Fibroblast of mammary gland (primary cell): ENCODE results near the gene PELO.

Experiments
- DNase-seq: peaks from one replicate; pipeline ENCODE4 v3.0.0-alpha.2; 2010; ENCODE audit warnings: low read depth
- H3K4me3 ChIP-seq: 2 replicates; pipeline ENCODE4 v1.5.1; 2011; ENCODE audit warnings: low read depth, mild to moderate bottlenecking, low read length, moderate library complexity; ENCODE audit not compliant: control insufficient read depth
- TF ChIP-seq, protein P1 (sequence below): conservative IDR thresholded peaks from 2 replicates; pipeline ENCODE4 v1.5.1; 2011; ENCODE audit warnings: low read depth, low read length, inconsistent platforms; ENCODE audit not compliant: control insufficient read depth, insufficient read depth

The PELO gene

DNA sequence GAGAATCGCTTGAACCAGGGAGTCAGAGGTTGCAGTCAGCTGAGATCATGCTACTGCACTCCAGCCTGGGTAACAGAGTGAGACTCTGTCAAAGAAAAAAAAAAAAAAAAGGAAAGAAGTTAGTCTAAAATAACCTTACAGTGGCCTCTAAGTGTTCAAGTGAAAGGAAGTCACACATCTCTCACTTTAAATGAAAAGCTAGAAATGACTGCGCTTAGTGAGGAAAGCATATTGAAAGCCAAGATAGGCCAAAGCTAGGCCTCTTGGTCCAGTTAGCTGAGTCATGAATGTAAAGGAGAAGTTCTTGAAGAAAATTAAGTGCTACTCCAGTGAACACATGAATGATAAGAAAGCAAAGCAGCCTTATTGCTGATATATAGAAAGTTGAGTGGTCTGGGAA, 38.1 kb downstream of the PELO start:
- no peak overlapping the region for H3K4me3 ChIP-seq
- TF ChIP-seq, protein P1, sequence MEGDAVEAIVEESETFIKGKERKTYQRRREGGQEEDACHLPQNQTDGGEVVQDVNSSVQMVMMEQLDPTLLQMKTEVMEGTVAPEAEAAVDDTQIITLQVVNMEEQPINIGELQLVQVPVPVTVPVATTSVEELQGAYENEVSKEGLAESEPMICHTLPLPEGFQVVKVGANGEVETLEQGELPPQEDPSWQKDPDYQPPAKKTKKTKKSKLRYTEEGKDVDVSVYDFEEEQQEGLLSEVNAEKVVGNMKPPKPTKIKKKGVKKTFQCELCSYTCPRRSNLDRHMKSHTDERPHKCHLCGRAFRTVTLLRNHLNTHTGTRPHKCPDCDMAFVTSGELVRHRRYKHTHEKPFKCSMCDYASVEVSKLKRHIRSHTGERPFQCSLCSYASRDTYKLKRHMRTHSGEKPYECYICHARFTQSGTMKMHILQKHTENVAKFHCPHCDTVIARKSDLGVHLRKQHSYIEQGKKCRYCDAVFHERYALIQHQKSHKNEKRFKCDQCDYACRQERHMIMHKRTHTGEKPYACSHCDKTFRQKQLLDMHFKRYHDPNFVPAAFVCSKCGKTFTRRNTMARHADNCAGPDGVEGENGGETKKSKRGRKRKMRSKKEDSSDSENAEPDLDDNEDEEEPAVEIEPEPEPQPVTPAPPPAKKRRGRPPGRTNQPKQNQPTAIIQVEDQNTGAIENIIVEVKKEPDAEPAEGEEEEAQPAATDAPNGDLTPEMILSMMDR = no peak

DNA sequence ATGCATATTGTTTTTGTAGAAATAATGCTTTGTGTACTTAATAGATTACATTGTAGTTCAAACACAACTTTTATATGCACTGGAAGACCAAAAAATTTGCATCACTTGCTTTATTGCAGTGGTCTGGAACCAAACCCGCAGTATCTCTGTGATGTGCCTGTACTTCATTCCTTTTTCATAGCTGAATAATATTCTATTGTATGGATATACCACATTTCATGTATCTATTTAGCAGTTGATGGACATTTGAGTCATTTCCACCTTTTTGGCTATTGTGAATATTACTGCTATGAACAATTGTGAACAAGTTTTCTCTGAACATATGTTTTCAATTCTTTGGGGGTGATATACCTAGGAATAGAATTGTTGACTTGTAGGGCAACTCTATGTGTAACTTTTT, 40.1 kb downstream of the PELO start:
- DNase-seq = no peak
- H3K4me3 ChIP-seq = no peak overlapping the region
- TF ChIP-seq, protein P1 = no peak

More for the DNA sequence above, 38.1 kb downstream of the PELO start:
- DNase-seq = no peak

DNA sequence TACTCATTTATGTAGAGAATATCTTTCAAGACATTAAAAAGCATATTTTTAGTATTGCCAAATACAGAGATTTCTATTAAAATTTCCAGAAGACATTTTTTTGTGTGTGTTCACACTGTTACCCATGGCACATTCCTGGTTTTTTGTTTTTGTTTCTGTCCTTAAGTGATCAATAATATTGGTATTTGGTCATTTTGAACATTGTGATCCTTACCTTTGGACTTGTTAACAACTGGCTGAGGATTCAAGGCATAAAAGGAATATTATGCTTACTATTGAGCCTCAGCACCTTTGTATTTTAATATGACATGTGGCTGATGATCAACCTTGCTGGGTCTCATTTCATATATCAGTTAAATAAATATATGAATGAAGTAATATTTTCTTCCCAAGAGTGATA, 41.9 kb downstream of the PELO start:
- no peak overlapping the region for H3K4me3 ChIP-seq
- TF ChIP-seq, protein P1 = no peak
- no peak for DNase-seq

DNA sequence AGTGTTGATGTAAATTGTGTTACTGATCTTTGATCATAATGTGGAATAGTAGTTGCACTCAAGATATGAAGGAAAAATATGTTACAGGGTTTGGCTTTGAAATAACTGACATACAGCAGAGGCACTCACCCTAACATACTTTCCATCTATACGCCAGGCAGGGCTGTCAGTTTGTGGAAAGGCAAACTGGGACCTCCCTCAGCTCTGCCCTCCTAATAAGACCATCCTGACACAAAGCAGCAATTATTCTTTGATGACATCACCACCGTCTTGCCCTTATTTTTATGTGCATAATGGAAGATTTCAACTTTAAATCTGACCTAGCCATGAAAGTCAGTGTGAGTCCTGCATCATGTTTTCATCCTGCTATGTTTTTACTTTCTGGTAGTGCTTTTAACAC, 42.9 kb downstream of the PELO start:
- H3K4me3 ChIP-seq = no peak overlapping the region
- no peak for DNase-seq
- TF ChIP-seq, protein P1 = no peak

DNA sequence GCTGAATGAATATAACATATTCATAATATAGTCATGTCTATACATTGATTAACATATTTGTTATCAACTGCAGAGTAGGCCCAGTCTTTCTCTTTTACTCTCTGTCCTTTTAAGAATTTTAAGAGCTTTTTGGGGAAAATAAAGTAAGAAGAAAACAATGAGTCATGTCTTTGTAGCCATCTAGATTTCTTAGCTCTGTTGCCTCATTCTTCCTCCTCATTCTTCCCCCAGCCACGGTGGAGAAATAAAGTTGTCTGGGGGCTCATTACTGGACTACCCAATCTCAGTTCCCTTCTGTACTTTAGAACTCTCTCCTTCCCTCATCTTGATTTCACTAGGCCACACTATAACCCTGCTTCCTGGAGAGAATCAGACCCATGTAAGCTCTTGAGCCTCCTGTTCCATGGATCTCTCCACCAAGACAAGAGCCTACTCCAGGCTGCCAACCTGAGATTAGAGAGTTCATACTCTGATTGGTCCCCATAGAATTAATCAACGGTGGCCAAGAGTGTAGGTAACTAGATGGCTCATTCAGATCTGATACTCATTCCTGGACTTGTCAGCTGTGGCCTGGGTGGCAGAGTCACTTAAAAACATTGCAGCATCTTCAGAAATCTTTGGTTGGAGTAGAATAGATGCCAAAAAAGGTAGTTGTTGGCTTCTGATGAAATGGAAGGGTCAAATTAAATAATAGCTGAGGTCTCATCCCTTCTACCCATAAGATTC, 44.2 kb downstream of the PELO start:
- TF ChIP-seq, protein P1 = no peak
- no peak for DNase-seq
- H3K4me3 ChIP-seq = no peak overlapping the region

DNA sequence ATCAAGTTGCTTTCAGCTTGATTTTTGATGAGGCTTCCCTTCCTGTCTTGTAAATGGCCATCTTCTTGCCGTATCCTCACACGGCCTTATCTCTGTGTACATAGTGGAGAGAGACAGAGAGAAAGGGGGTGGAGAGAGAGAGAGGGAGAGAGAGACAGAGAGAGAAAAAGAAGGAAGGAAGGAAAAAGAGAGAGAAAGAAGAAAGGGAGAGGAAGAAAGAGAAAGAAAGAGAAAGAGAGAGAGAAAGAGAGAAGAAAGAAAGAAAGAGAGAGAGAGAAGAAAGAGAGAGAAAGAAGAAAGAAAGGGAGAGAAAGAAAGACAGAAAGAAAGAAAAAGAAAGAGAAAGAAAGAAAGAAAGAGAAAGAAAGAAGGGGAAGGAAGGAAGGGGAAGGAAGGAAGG, 46.6 kb downstream of the PELO start:
- DNase-seq = no peak
- TF ChIP-seq, protein P1 = no peak
- H3K4me3 ChIP-seq = no peak overlapping the region
